K562 (cell line): ENCODE results near the gene DCTN2. TPM values are rescaled to one million over a fixed set of nuclear protein-coding genes. Genes with fewer than 3 reads are reported as not detected.

Experiments used
- CREM ChIP-seq: IDR thresholded peaks from 2 replicates; pipeline ENCODE4 v1.6.1; 2014; ENCODE audit warnings: antibody characterized with exemption, low read depth
- FOXJ3 ChIP-seq: sonication (generic); formaldehyde crosslinking; IDR thresholded peaks from 2 replicates; pipeline ENCODE4 v1.4.0; 2020; ENCODE audit warnings: mild to moderate bottlenecking, missing genetic modification reagents
- HMG20A ChIP-seq: fragments of 450-650 bp; formaldehyde crosslinking; conservative IDR thresholded peaks from 2 replicates; pipeline ENCODE4 v1.4.0; 2020; ENCODE audit warnings: mild to moderate bottlenecking, mixed read lengths
- KLF1 ChIP-seq: fragments of 450-650 bp; IDR thresholded peaks from 2 replicates; pipeline ENCODE4 v1.6.1; 2016; ENCODE audit warnings: missing genetic modification characterization, missing compliant biosample characterization
- MAFF ChIP-seq: IDR thresholded peaks from 2 replicates; pipeline ENCODE4 v1.6.1; 2012; ENCODE audit warnings: low read length, improper control_type of control experiment
- NFRKB ChIP-seq: fragments of 450-650 bp; IDR thresholded peaks from 2 replicates; pipeline ENCODE4 v1.6.1; 2016; ENCODE audit warnings: low read depth
- POLR2H ChIP-seq: IDR thresholded peaks from 2 replicates; pipeline ENCODE4 v1.6.1; 2016; ENCODE audit warnings: missing genetic modification characterization, low read depth, mild to moderate bottlenecking, control low read depth, missing compliant biosample characterization, moderate library complexity
- RAD51 ChIP-seq: fragments of 450-650 bp; IDR thresholded peaks from 2 replicates; pipeline ENCODE4 v1.7.1; 2016; ENCODE audit warnings: low read depth, mild to moderate bottlenecking, borderline replicate concordance
- RBM34 ChIP-seq: fragments of 200-400 bp; formaldehyde crosslinking; IDR thresholded peaks from 2 replicates; pipeline ENCODE4 v1.6.1; 2018; ENCODE audit warnings: low read length, borderline replicate concordance; ENCODE audit not compliant: insufficient read depth
- RBM39 ChIP-seq: fragments of 200-400 bp; formaldehyde crosslinking; optimal IDR thresholded peaks from 2 replicates; pipeline ENCODE3; 2018; ENCODE audit warnings: low read depth, low read length
- SMAD1 ChIP-seq: fragments of 150-350 bp; IDR thresholded peaks from 2 replicates; pipeline ENCODE4 v1.6.1; 2014; ENCODE audit warnings: low read length, low read depth; ENCODE audit not compliant: partially characterized antibody
- SMAD4 ChIP-seq: fragments of 250-450 bp; sonication (Bioruptor Pico); conservative IDR thresholded peaks from 2 replicates; pipeline ENCODE4 v1.8.0; 2021; ENCODE audit warnings: inconsistent platforms, mild to moderate bottlenecking, moderate library complexity
- SRF ChIP-seq, 2 experiments: fragments of 250-450, 450-650 bp in 1 of 2; sonication (Bioruptor Pico) in 1 of 2; sonication (generic) in 1 of 2; formaldehyde crosslinking; IDR thresholded peaks; 2 replicates each; pipeline versions ENCODE4 v1.5.0 to v1.5.1; 2020 to 2022; ENCODE audit warnings: mild to moderate bottlenecking in 1 of 2, missing genetic modification reagents in 1 of 2
- SRSF3 ChIP-seq: fragments of 200-400 bp; formaldehyde crosslinking; IDR thresholded peaks from 2 replicates; pipeline ENCODE4 v1.6.1; 2016; ENCODE audit warnings: mild to moderate bottlenecking, low read length, moderate library complexity; ENCODE audit not compliant: insufficient read depth
- YY1 ChIP-seq, 3 experiments: IDR thresholded peaks; 2 replicates each; pipeline ENCODE4 v1.6.1; 2011; ENCODE audit warnings: low read length in 2 of 3, mild to moderate bottlenecking in 2 of 3, moderate library complexity in 2 of 3, borderline replicate concordance in 1 of 3, control low read depth in 1 of 3, low read depth in 1 of 3; ENCODE audit not compliant: insufficient read depth in 3 of 3, insufficient replicate concordance in 2 of 3, control insufficient read depth in 1 of 3, insufficient read length in 1 of 3; ENCODE audit errors: extremely low read depth in 1 of 3
- ZBTB1 ChIP-seq: sonication (generic); formaldehyde crosslinking; IDR thresholded peaks from 2 replicates; pipeline ENCODE4 v1.8.1; 2023; ENCODE audit warnings: missing genetic modification reagents, low read depth, mild to moderate bottlenecking, borderline replicate concordance
- ZFX ChIP-seq: sonication (generic); formaldehyde crosslinking; IDR thresholded peaks from 2 replicates; pipeline ENCODE4 v1.8.0; 2022; ENCODE audit warnings: mild to moderate bottlenecking, missing genetic modification reagents, moderate library complexity
- ZNF444 ChIP-seq: fragments of 250-450 bp; sonication (Bioruptor Pico); IDR thresholded peaks from 2 replicates; pipeline ENCODE4 v1.4.0; 2020; ENCODE audit warnings: mild to moderate bottlenecking, moderate library complexity
- polyA plus RNA-seq, 8 experiments: library from polyadenylated mRNA; depleted of rRNA in 4 of 8; stranded (reverse) in 5 of 8; unstranded in 3 of 8; fragments of >200 nt; fragmentation: Nextera tagmentation in 2 of 8; fragmentation: Illumina TruSeq in 1 of 8; extraction: Ambion mirVana in 2 of 8; extraction: Trizol in 1 of 8; gene quantifications; 2 replicates each; pipeline versions ENCODE4 v1.2.1 to v1.2.3, GENCODE V29; 2011 to 2014; ENCODE audit warnings: inconsistent platforms in 1 of 8, missing spikeins in 1 of 8
- total RNA-seq, 7 experiments: library from RNA; depleted of rRNA in 6 of 7; stranded (reverse); fragments of >200 nt in 6 of 7; fragmentation: Illumina TruSeq in 2 of 7; extraction: Trizol in 2 of 7; gene quantifications; 2 replicates each; pipeline versions ENCODE4 v1.2.1 to v1.2.3, GENCODE V29; 2011 to 2021; ENCODE audit warnings: low replicate concordance in 1 of 7
- TF ChIP-seq, protein P1 (sequence below), 2 experiments: IDR thresholded peaks in 1 of 2; conservative IDR thresholded peaks in 1 of 2; 2 replicates each; pipeline ENCODE4 v1.6.1; 2016; ENCODE audit warnings: low read depth in 2 of 2, mild to moderate bottlenecking in 1 of 2, missing compliant biosample characterization in 1 of 2, missing genetic modification characterization in 1 of 2, moderate library complexity in 1 of 2
- TF ChIP-seq, protein P2 (sequence below), 2 experiments: fragments of 150-350 bp in 1 of 2; IDR thresholded peaks; 2 replicates each; pipeline ENCODE4 v1.6.1; 2012 to 2016; ENCODE audit warnings: low read depth in 2 of 2, low read length in 2 of 2, mild to moderate bottlenecking in 1 of 2, moderate library complexity in 1 of 2

DCTN2 gene
- total and polyA plus RNA-seq, 9 of the 15 experiments (the other 6 are each of a cell fraction or from before 2014, with no cell fraction given) = 43.6 to 270 (median 125) TPM

DNA sequence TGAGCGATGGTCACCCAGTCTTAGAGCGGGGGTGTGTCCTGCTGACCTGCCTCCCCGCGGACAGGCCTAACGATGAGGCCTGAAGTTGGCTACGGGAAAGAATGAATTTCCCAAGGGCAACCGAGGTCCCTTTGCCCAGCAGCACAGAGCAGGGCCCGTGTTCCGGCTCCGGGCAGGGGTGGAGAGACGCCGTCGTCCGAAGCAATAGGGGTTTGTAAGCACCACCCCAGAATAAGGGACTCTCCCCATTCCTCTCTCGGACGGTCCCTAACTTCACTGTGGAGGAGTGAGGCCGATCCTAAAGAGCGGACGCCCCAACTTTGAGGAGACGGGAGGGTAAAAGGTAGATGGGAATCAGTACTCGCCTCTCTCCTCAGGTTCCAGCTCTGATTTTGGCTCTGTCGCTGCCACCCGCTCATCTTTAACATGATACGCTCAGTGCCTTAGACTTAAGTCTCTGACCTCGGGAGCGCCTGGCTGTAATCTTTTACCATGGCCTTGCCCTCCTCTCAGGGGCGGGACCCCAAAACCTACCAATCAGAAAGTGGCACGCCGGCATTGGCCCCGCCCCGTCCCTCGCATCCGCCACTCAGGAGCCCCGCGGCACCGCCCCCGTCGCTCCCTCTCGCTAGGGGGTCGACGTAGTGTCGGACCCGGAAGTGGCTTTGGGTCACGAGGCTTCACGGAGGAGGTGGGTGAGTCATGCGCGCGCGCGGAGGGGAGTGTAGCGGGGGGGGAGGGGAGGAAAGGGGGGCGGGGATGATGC is 26.8 kb downstream of the DCTN2 start, which contains the start of gene DDIT3 (continued):
- no peak for TF ChIP-seq HMG20A (CRISPR knock-in tag)
- TF ChIP-seq ZFX (CRISPR knock-in tag) = peak; percentile 85
- peak in 1 of 2 experiments; percentile 49; a peak in 1 of 4 replicates for TF ChIP-seq SRF (CRISPR knock-in tag; IDR thresholded peaks at IDR 0.05)
- peak; percentile 59; the same call in 1 of the 2 replicates for TF ChIP-seq SMAD4 (CRISPR knock-in tag)
- TF ChIP-seq YY1 (IDR thresholded peaks at IDR 0.05; ENCODE audit: borderline replicate concordance in 1 of 3, control insufficient read depth in 1 of 3, extremely low read depth in 1 of 3, insufficient read depth in 3 of 3, insufficient read length in 1 of 3, insufficient replicate concordance in 2 of 3, low read depth in 1 of 3, low read length in 2 of 3) = peak in 2 of 3 experiments; percentile 30 to 76
- TF ChIP-seq SRSF3 = 0 out of 2 replicates have a peak, but pooled peaks have one; percentile 73
- TF ChIP-seq, protein P1, sequence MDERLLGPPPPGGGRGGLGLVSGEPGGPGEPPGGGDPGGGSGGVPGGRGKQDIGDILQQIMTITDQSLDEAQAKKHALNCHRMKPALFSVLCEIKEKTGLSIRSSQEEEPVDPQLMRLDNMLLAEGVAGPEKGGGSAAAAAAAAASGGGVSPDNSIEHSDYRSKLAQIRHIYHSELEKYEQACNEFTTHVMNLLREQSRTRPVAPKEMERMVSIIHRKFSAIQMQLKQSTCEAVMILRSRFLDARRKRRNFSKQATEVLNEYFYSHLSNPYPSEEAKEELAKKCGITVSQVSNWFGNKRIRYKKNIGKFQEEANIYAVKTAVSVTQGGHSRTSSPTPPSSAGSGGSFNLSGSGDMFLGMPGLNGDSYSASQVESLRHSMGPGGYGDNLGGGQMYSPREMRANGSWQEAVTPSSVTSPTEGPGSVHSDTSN (CRISPR knock-in tag; IDR thresholded peaks at IDR 0.05; ENCODE audit: low read depth) = peak; percentile 35; the same call in 1 of the 2 replicates
- TF ChIP-seq, protein P1 (tag; conservative IDR thresholded peaks at IDR 0.05; ENCODE audit: low read depth) = peak; percentile 42
- peak; percentile 23; the same call in 1 of the 2 replicates for TF ChIP-seq ZNF444 (CRISPR knock-in tag)
- peak; percentile 62; the same call in 1 of the 2 replicates for TF ChIP-seq ZBTB1
- TF ChIP-seq RBM39 = peak; percentile 78
- TF ChIP-seq SMAD1 = peak; percentile 98
- TF ChIP-seq MAFF = no peak
- TF ChIP-seq RBM34 = no peak
- TF ChIP-seq FOXJ3 (CRISPR knock-in tag) = no peak
- TF ChIP-seq CREM = peak; percentile 88
- TF ChIP-seq KLF1 (tag) = no peak
- peak; percentile 99 for TF ChIP-seq POLR2H (tag)
- TF ChIP-seq, protein P2, sequence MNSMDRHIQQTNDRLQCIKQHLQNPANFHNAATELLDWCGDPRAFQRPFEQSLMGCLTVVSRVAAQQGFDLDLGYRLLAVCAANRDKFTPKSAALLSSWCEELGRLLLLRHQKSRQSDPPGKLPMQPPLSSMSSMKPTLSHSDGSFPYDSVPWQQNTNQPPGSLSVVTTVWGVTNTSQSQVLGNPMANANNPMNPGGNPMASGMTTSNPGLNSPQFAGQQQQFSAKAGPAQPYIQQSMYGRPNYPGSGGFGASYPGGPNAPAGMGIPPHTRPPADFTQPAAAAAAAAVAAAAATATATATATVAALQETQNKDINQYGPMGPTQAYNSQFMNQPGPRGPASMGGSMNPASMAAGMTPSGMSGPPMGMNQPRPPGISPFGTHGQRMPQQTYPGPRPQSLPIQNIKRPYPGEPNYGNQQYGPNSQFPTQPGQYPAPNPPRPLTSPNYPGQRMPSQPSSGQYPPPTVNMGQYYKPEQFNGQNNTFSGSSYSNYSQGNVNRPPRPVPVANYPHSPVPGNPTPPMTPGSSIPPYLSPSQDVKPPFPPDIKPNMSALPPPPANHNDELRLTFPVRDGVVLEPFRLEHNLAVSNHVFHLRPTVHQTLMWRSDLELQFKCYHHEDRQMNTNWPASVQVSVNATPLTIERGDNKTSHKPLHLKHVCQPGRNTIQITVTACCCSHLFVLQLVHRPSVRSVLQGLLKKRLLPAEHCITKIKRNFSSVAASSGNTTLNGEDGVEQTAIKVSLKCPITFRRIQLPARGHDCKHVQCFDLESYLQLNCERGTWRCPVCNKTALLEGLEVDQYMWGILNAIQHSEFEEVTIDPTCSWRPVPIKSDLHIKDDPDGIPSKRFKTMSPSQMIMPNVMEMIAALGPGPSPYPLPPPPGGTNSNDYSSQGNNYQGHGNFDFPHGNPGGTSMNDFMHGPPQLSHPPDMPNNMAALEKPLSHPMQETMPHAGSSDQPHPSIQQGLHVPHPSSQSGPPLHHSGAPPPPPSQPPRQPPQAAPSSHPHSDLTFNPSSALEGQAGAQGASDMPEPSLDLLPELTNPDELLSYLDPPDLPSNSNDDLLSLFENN (IDR thresholded peaks at IDR 0.05; ENCODE audit: low read depth in 2 of 2, low read length in 2 of 2) = peak in 1 of 2 experiments; percentile 82; a peak in 2 of 4 replicates
- peak; percentile 79 for TF ChIP-seq RAD51
- TF ChIP-seq NFRKB = peak; percentile 53; the same call in 1 of the 2 replicates
